ENCODE data around the gene DBX1.
A peak's percentile ranks its signal among the peaks of the same experiment; 100 is the strongest.

Gene DBX1

DNA sequence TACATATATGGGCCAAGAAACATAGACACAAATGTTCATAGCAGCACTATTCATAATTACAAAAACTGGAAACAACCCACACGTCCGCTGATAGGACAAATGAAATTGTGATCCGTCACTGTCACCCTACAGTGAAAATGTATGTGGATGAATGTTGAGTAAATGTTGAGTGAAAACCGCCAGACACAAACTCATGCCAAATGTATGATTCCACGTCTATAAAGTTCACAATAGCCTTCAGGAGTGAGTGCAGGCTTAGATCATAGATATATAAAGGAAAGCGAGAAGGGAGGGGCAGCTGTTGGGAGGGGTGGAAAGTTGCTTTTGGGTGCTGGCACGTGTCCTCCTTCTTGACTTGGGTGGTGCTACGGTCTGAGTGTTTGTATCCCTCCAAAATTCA lies 33.6 kb downstream of the DBX1 start:
- DNase-seq (ENCODE audit: low read depth in 2 of 3, low spot score in 2 of 3): no peak

DNA sequence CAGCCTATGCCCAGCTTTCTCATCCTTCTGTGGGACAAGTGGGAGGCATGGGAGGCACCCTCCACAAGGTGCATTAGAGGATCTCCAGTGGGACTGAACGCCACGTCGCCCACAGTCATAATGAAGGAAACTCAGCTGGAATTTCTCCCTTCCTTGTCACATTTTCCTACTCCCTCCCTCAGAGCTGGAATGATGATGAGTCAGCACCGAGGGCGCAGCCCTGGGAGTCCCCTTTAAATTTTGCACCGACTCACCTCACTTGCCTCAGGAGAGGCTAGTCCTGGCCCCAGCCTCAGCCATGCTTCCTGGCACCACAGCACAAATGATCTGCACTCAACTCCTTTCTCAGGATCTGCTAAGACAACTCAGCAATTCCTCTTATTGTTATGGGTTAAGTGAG lies 34.3 kb downstream of the DBX1 start:
- DNase-seq (ENCODE audit: low read depth in 2 of 3, low spot score in 2 of 3): no peak

DNA sequence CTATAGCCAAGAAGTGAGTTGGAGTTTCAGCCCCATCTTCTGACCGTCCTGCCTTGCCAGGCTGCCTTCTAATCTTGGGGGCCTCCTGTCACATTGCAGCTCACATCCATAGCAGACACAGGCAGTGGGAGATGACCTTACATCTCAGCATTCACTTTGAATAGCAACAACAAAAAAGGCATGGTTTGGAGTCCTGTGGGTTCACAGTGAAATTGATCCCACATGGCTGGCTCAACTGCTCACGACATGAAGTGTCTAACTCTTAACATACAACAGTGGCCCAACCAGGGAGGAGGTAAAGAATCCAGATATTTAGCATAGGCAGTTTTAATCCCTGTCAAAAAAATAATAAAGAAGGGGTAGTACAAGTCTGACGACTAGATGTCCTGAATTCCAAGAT lies 38.1 kb downstream of the DBX1 start:
- DNase-seq (ENCODE audit: low read depth in 2 of 3, low spot score in 2 of 3): no peak

DNA sequence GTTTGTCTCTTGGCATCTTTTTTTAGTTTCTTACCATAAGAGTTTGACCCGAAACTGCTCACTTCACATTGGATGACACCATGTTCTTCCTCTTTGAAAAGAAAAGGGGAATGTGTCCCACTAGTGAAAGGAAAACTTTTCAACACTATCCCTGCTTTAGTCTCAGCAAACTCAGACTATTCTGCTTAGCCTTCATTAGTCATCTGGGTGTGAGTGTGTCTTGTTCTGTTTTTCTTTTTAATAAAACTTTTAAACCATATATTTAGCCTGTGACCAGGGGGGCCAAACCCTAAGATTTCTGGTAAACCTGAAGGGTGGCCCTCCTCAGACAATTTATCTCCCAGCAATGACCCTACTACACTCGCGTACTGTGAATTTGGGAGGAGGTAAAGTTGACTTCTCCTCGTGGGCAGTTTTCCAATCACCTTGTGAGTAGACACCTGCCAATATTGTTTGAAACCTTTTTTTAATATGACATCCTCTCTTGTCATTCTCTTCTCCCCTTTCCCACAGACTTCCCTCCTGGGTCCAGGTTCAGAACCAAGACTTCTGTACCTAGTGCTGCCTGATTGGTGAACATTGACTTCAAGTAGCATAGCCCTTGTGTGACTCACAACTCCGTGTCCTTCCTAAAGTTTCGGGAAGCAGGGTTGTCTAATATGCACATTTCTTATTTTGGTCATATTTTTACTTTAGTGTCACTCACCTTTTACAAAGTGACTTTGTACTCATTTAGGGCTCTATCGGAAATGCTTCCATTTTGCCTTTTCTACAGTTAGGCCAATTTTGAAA lies 39.9 kb downstream of the DBX1 start:
- DNase-seq (ENCODE audit: low read depth in 2 of 3, low spot score in 2 of 3): no peak

DNA sequence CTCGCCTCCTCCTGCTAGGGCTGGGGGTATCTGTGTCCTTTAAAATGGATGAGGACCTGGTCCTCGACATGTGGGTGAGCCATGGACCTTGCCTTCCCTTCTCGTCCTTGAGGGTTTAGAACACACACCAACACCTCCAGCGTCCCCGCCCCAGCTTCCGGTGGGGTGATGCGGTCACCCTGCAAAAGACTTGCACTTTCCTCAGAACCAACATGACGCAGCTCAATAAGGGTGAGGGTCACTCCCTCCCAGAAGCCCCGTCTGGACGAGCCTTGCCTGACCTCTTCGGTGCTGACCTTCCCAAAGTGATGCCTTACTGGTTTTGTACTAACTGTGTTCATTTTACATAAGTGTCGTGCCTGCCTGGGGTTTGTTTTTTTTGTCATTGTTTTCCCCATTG lies 41.0 kb downstream of the DBX1 start:
- no peak for DNase-seq (ENCODE audit: low read depth in 2 of 3, low spot score in 2 of 3)

DNA sequence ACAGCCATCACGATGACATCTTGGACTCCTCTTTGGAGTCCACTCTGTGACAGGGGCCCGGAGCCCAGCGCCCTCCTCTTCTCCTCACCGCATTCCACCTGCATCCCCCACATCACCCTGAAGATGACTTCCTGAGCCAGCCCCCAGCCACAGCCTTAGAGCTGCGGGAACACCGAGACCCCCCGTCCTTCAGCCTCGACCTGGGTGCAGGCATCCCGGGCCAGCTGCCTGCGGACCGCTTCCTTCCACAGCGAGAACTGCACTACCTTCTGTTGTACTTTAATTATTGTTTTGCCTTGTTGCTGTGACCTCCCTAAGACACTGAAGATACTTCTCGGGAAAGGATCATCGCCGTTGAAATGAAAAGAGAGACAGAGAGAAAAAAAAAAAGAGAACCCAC lies 42.1 kb downstream of the DBX1 start:
- no peak for DNase-seq (ENCODE audit: low read depth in 2 of 3, low spot score in 2 of 3)

DNA sequence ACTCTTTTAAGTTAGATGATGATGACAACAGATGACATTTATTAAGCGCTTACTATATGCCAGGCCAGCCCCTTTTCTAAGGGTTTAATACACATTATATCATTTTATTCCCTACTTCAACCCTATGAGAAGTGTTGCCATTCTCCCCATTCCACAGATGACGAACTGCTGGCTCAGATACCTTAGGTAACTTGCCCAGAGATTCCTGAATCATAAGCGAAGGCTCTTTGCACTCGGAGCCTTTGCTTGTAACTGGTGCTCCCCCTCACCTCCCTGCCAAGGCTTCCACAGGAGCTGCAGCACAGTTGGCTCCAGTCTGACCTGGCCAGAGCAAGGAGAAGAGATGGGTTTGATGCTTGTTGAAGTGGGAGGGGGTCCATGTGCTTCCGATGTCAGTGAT lies 43.0 kb downstream of the DBX1 start:
- DNase-seq (ENCODE audit: low read depth in 2 of 3, low spot score in 2 of 3): no peak

DNA sequence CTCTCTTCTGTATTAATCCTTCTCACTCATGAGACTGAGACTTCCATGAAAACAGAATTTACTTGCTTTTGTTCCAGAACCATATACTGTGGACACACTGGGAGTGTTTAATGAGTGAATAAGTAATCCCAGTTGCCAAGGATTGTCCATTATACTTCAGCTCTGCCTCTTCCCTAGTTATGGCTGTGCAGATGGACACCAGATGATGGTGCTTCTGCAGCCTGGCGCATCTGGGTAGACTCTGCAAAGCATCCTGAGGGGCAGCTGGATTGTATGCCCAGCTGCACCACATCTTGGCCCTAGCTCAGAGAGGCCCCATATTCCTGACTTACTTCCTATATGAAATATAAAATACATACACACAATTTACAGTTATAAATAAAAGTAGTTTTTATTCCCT lies 43.5 kb downstream of the DBX1 start:
- no peak for DNase-seq (ENCODE audit: low read depth in 2 of 3, low spot score in 2 of 3)

DNA sequence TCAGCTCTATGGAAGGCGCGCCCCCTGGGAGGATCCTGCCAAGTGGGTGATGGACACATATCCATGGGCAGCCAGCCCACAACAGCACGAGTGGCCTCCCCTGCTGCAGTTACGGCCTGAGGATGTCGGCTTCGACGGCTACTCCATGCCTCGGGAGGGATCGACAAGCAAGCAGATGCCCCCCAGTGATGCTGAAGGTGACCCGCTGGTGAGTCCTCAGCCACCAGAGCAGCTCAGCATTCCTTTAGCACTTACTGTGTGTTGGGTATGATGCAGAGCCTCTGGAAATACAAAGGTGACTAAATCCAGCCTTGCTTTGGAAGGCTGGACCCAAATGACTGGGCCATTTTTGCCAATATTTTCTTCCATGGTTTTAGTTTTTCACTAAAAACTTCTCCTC lies 45.7 kb downstream of the DBX1 start:
- no peak for DNase-seq (ENCODE audit: low read depth in 2 of 3, low spot score in 2 of 3)

DNA sequence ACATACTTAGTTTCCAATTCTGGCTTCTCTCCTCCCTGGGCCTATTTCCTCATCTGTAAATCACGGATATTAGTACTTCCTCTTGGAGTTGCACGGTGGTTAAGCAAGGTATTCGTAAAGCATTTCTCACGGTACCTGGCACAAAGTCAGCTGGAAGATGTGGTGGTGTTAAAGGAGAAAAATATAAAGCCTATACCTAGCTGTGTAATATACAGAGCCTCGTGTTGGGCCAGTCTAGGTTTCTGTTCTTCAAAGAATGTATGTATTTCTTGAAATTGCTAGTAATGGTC lies 47.2 kb downstream of the DBX1 start:
- DNase-seq (ENCODE audit: low read depth in 2 of 3, low spot score in 2 of 3): no peak

DNA sequence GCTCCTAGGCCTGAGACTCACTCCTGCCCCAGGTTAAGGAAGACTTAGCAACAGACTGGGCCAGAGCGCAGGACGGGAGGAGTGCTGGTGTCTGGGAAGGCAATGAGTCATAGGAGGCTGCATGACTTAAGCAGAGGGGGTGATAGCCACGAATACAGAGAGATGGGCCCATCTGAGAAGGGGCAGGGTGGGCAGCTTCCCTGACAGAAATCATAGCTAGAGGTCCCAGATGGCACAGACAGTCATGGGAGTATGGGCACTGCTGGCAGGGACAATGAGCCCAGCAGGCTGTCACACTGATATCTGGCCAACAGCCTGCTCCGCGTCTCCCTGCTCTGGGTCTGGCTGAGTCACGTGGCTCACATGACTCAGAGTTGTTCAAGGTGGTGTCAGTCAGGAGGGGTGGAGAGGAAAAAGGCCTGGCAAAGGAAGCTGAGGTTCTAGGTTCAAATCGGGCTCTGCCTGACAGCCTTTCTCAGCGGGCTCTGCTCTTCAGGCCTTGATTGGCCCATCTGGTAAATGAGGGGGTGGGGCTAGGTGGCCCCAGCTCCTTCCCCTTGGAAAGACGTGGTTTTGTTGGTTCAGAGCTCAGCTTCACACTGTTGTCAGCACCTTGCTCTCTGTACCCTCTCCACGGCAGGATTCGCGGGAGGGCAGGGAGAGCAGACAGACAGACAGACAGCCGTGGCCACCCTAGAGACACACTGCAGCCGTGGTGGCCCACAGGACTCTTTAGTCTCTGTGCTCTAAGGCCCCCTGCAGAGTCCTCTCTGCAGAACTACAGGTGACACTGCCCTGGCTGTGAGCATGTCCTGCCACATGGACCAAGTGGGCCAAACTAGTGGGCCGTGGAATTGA lies 47.8 kb downstream of the DBX1 start:
- no peak for DNase-seq (ENCODE audit: low read depth in 2 of 3, low spot score in 2 of 3)

DNA sequence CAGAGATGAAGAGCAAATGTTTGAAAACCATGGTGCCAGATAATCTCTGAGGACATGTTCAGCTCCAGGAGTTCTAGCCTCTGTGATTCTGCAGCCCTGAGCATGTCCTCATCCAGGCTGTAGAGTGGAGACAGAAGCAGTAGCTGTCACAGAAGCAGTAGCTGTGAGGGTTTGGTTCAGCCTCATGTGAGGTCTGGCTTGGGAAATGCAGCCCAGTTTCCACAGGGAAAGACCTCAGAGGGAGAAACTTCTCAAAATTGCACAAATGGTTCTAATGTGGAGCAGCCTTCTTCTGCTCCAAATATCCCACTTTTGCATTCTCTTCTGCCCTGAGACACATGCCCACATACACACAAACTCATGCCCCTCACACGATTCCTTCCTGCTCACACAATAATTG lies 48.4 kb downstream of the DBX1 start:
- no peak for DNase-seq (ENCODE audit: low read depth in 2 of 3, low spot score in 2 of 3)

DNA sequence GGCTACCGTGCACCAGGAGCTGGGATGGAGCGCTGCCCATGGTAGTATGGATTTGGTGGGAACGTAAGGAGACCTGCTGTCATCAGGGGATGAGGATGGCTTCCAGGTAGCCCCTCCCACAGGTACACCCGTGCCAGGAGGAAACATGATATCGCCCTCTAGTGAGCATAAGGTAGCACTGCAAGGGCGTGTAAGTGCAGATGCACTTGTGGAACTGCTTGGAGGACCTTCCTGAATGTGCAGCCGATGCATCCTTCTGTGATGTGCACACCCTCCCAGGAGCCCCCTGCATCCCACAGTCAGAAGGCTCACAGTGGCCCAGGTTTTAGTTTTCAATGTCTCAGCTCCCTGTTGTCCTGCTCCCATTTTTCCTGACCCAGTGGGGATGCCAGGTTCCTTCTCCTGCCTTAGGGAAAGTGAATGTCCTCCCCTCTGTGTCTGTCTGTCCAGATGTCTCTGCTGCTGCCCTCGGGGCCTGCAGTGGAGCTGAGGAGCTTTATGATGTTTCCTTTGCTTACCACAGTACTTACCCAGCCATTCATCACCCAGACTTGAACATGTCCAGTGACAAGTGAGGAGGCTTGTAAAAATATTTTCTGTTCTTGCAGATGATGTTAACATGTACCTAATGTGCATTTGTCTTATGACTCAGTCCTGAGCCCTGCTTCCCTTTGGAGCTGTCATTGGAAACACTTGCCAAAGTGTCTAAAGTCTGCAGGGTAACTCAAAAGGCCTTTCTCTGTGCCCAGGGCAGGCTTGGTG lies 49.2 kb downstream of the DBX1 start:
- peak in 2 of 3 experiments; percentile 16 to 17 for DNase-seq (ENCODE audit: low read depth in 2 of 3, low spot score in 2 of 3)

DNA sequence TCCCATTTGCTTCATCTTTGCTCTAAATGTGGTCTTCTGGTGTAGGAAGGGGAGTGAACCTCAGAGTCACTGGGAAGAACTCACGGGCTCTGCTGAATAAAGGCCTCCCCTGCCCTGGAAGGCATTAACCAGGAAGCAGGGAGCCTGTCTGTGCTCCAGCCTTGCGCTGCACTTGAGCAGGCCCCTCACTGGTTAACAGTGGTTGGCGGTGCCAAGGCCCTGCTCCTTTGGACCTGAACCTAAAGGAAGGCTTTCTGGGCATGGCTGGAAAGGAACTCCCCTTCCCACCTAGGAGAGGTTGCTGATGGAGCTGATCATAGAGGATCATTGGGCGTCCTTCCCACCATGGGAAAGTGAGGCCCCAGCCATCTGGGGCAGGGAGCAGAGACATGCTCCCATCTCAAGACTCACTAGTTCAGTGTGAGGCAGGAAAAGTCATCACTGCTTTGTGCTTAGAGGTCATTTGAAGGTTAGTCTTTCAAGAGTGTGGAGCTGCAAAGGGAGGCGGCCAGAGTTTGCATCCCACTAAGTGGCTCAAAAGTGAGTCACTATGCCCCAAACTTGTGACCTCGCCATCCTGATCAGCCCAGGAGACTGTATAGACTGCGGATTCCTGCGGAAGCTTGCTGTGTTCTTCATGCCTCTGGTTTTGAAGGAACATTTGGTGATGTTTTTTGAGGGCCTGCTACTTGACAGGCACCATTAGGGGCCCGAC lies 50.4 kb downstream of the DBX1 start:
- DNase-seq (ENCODE audit: low read depth in 2 of 3, low spot score in 2 of 3): no peak

Measured in activated CD8-positive, alpha-beta memory T cell treated with anti-CD3 and anti-CD28 coated beads for 48 hours (primary cell).